ENCODE data around the gene KCNA10.
"Not testable (repeated sequence)": the region's sequence is repeated elsewhere in the genome, so short reads cannot be mapped to it uniquely, and the experiment has no call there.

The KCNA10 gene

GRCh38 chr1:110529011-110529410 lies 10.0 kb upstream of the KCNA10 start:
- DNase-seq: no peak

- DNase-seq: no peak
Observed at GRCh38 chr1:110526201-110526780, 7.3 kb upstream of the KCNA10 start.

GRCh38 chr1:110525249-110525595 lies 6.2 kb upstream of the KCNA10 start:
- DNase-seq: no peak

GRCh38 chr1:110524311-110525248 lies 5.6 kb upstream of the KCNA10 start:
- peak; percentile 63 for DNase-seq

- no peak for DNase-seq
Observed at GRCh38 chr1:110523011-110523410, 4.0 kb upstream of the KCNA10 start.

GRCh38 chr1:110522560-110522959 lies 3.6 kb upstream of the KCNA10 start:
- no peak for DNase-seq

GRCh38 chr1:110520827-110521226 lies 1.9 kb upstream of the KCNA10 start:
- DNase-seq: no peak

GRCh38 chr1:110515891-110516290 lies 3.1 kb downstream of the KCNA10 start:
- DNase-seq: no peak

- DNase-seq: no peak
Observed at GRCh38 chr1:110515041-110515440, 3.9 kb downstream of the KCNA10 start.

- DNase-seq: no peak
Observed at GRCh38 chr1:110513511-110513910, 5.5 kb downstream of the KCNA10 start.

- no peak for DNase-seq
Observed at GRCh38 chr1:110511436-110511835, 7.5 kb downstream of the KCNA10 start.

GRCh38 chr1:110510921-110511320 lies 8.1 kb downstream of the KCNA10 start:
- not testable (repeated sequence) for DNase-seq

- no peak for DNase-seq
Observed at GRCh38 chr1:110509655-110510054, 9.3 kb downstream of the KCNA10 start.

GRCh38 chr1:110508028-110508940 lies 10.7 kb downstream of the KCNA10 start:
- no peak for DNase-seq

GRCh38 chr1:110506541-110506940 lies 12.4 kb downstream of the KCNA10 start:
- no peak for DNase-seq

GRCh38 chr1:110505596-110505995 lies 13.4 kb downstream of the KCNA10 start:
- DNase-seq: no peak

GRCh38 chr1:110504226-110504625 lies 14.7 kb downstream of the KCNA10 start:
- no peak for DNase-seq

- no peak for DNase-seq
Observed at GRCh38 chr1:110503471-110503870, 15.5 kb downstream of the KCNA10 start.

GRCh38 chr1:110502402-110503151 lies 16.4 kb downstream of the KCNA10 start:
- no peak for DNase-seq

- DNase-seq: no peak
Observed at GRCh38 chr1:110501488-110502132, 17.4 kb downstream of the KCNA10 start.

GRCh38 chr1:110498270-110498669 lies 20.7 kb downstream of the KCNA10 start:
- DNase-seq: no peak

Measured in activated CD4-positive, alpha-beta T cell treated with anti-CD3 and anti-CD28 coated beads, Interleukin-10, Interleukin-2, amounts not matched to agents 100 ng/mL and 50 ng/mL, durations not matched to agents 16 hours and 8 hours (primary cell).